GM12878 (cell line): ENCODE measurements around the gene CDYL. TPM values are rescaled to one million over a fixed set of nuclear protein-coding genes. Genes with fewer than 3 reads are reported as not detected.

ENCODE experiments used
- ATAC-seq: fragments of 200-7000 bp; cut with Tn5 transposase; 3 replicates; pipeline ENCODE4 v1.9.1; 2020; ENCODE audit warnings: mild to moderate bottlenecking, moderate library complexity
- BruUV-seq: library from RNA; stranded (reverse); fragments of 400-500 nt; replicated peaks from 2 replicates; lab custom pipeline; 2021; lab: Mats Ljungman, UMichigan
- CTCF ChIA-PET: fragments of 300-600 bp; sonication (Branson Sonifier 250); formaldehyde crosslinking; extraction: SDS; loops from one replicate; lab custom pipeline; 2021; ENCODE audit warnings: inconsistent platforms; lab: Yijun Ruan, JAX
- POLR2A ChIA-PET: fragments of 350-600 bp; formaldehyde crosslinking; extraction: SDS; loops from one replicate; lab custom pipeline; 2021; ENCODE audit warnings: inconsistent platforms; lab: Charles Lee
- RAD21 ChIA-PET: fragments of 300-600 bp; sonication (Branson Sonifier 250); formaldehyde crosslinking; loops from one replicate; lab custom pipeline; 2023; ENCODE audit warnings: antibody characterized with exemption; ENCODE audit not compliant: unreplicated experiment; lab: Charles Lee
- SMC1A ChIA-PET: fragments of 300-600 bp; sonication (Branson Sonifier 250); formaldehyde crosslinking; loops from one replicate; lab custom pipeline; 2023; ENCODE audit not compliant: unreplicated experiment, uncharacterized antibody; lab: Charles Lee
- DNase-seq: peaks from one replicate; pipeline ENCODE4 v3.0.0-alpha.2; 2011; ENCODE audit warnings: low read depth, low spot score
- FAIRE-seq: peaks from 3 replicates; lab custom pipeline; 2011; peaks lifted over from hg19 to GRCh38; lab: Jason Lieb, UNC
- H2AFZ ChIP-seq: 2 replicates; pipeline ENCODE4 v1.6.0; 2011; ENCODE audit warnings: low read depth, low read length, control low read depth; ENCODE audit not compliant: control insufficient read depth
- H3K27ac ChIP-seq: 2 replicates; pipeline ENCODE4 v1.5.1; 2011; ENCODE audit warnings: control low read depth; ENCODE audit not compliant: control insufficient read depth, insufficient read depth
- H3K27me3 ChIP-seq, 2 experiments: replicated peaks in 1 of 2; 2 replicates each; pipeline versions ENCODE4 v1.6.0 to v1.6.1; 2011; ENCODE audit warnings: low read length in 1 of 2; ENCODE audit not compliant: control insufficient read depth in 2 of 2, insufficient read depth in 2 of 2
- H3K36me3 ChIP-seq, 2 experiments: 2 replicates each; pipeline ENCODE4 v1.5.1; 2011; ENCODE audit warnings: low read length in 1 of 2; ENCODE audit not compliant: control insufficient read depth in 2 of 2, insufficient read depth in 2 of 2
- H3K4me1 ChIP-seq: 2 replicates; pipeline ENCODE4 v1.6.1; 2011; ENCODE audit warnings: mild to moderate bottlenecking, low read length, moderate library complexity, mixed read lengths; ENCODE audit not compliant: control insufficient read depth, insufficient read depth
- H3K4me2 ChIP-seq: 2 replicates; pipeline ENCODE4 v1.6.0; 2011; ENCODE audit warnings: control low read depth; ENCODE audit not compliant: control insufficient read depth, insufficient read depth
- H3K4me3 ChIP-seq: fragments of 200-600 bp; sonication (generic); 2 replicates; pipeline ENCODE4 v1.5.1; 2016
- H3K79me2 ChIP-seq: 2 replicates; pipeline ENCODE4 v1.6.0; 2011; ENCODE audit warnings: low read length; ENCODE audit not compliant: control insufficient read depth, insufficient read depth
- H3K9ac ChIP-seq: 2 replicates; pipeline ENCODE4 v1.8.0; 2011; ENCODE audit warnings: low read length, control low read depth, mixed read lengths; ENCODE audit not compliant: control insufficient read depth, insufficient read depth
- H3K9me3 ChIP-seq: replicated peaks from 3 replicates; pipeline ENCODE4 v1.5.1; 2011; ENCODE audit warnings: mild to moderate bottlenecking, low read length; ENCODE audit not compliant: control insufficient read depth, insufficient read depth
- H4K20me1 ChIP-seq: 2 replicates; pipeline ENCODE4 v1.6.0; 2011; ENCODE audit not compliant: control insufficient read depth, insufficient read depth
- BACH1 ChIP-seq: fragments of 450-650 bp; IDR thresholded peaks from 2 replicates; pipeline ENCODE4 v1.6.1; 2017; ENCODE audit warnings: mild to moderate bottlenecking, borderline replicate concordance
- BCL11A ChIP-seq: IDR thresholded peaks from 2 replicates; pipeline ENCODE4 v1.6.1; 2011; ENCODE audit warnings: low read depth, low read length
- BHLHE40 ChIP-seq, 2 experiments: fragments of 450-650 bp in 1 of 2; IDR thresholded peaks; 2 replicates each; pipeline ENCODE4 v1.6.1; 2011 to 2017; ENCODE audit warnings: low read depth in 2 of 2, borderline replicate concordance in 1 of 2, improper control_type of control experiment in 1 of 2, low read length in 1 of 2, mild to moderate bottlenecking in 1 of 2
- BMI1 ChIP-seq: fragments of 450-650 bp; IDR thresholded peaks from 2 replicates; pipeline ENCODE4 v1.6.1; 2016; ENCODE audit warnings: mild to moderate bottlenecking, moderate library complexity, borderline replicate concordance
- CHD4 ChIP-seq: fragments of 200-600 bp; sonication (generic); IDR thresholded peaks from 2 replicates; pipeline ENCODE4 v1.6.1; 2016; ENCODE audit warnings: mild to moderate bottlenecking
- ETV6 ChIP-seq, 2 experiments: fragments of 450-650 bp in 1 of 2; IDR thresholded peaks in 1 of 2; conservative IDR thresholded peaks in 1 of 2; 2 replicates each; pipeline ENCODE4 v1.6.1; 2014; ENCODE audit warnings: antibody characterized with exemption in 1 of 2, borderline replicate concordance in 1 of 2, low read depth in 1 of 2, mild to moderate bottlenecking in 1 of 2, moderate library complexity in 1 of 2
- FOXK2 ChIP-seq: fragments of 450-650 bp; IDR thresholded peaks from 2 replicates; pipeline ENCODE4 v1.6.1; 2017; ENCODE audit warnings: mild to moderate bottlenecking, moderate library complexity
- FOXM1 ChIP-seq: IDR thresholded peaks from 2 replicates; pipeline ENCODE4 v1.6.1; 2012; ENCODE audit warnings: low read depth, mild to moderate bottlenecking, inconsistent platforms, low read length, moderate library complexity
- IRF4 ChIP-seq: IDR thresholded peaks from 2 replicates; pipeline ENCODE4 v1.6.1; 2011; ENCODE audit warnings: low read depth, low read length
- MYC ChIP-seq: IDR thresholded peaks from 2 replicates; pipeline ENCODE4 v1.6.1; 2011; ENCODE audit warnings: mild to moderate bottlenecking, low read length, moderate library complexity, inconsistent platforms; ENCODE audit not compliant: insufficient read depth, insufficient replicate concordance, insufficient read length, severe bottlenecking
- NFIC ChIP-seq: IDR thresholded peaks from 2 replicates; pipeline ENCODE4 v1.6.1; 2012; ENCODE audit warnings: low read depth, mild to moderate bottlenecking, inconsistent platforms, low read length, moderate library complexity
- RCOR1 ChIP-seq: conservative IDR thresholded peaks from 2 replicates; pipeline ENCODE4 v1.6.1; 2012; ENCODE audit warnings: low read depth, low read length, improper control_type of control experiment
- TCF3 ChIP-seq: IDR thresholded peaks from 2 replicates; pipeline ENCODE4 v1.6.1; 2012; ENCODE audit warnings: low read depth, mild to moderate bottlenecking, low read length, borderline replicate concordance; ENCODE audit not compliant: insufficient read depth
- WRNIP1 ChIP-seq: IDR thresholded peaks from 2 replicates; pipeline ENCODE4 v1.6.1; 2011; ENCODE audit warnings: low read depth, low read length, improper control_type of control experiment, borderline replicate concordance
- ZNF217 ChIP-seq: fragments of 450-650 bp; IDR thresholded peaks from 2 replicates; pipeline ENCODE4 v1.6.1; 2017; ENCODE audit warnings: antibody characterized with exemption, mild to moderate bottlenecking
- ZNF622 ChIP-seq: fragments of 450-650 bp; IDR thresholded peaks from 2 replicates; pipeline ENCODE4 v1.6.1; 2017; ENCODE audit warnings: mild to moderate bottlenecking, inconsistent platforms
- ZZZ3 ChIP-seq: IDR thresholded peaks from 2 replicates; pipeline ENCODE4 v1.6.1; 2011; ENCODE audit warnings: low read depth; ENCODE audit not compliant: control insufficient read depth, insufficient read length
- WGBS: methylation state at CpG from one replicate; pipeline ENCODE4 v1.1.6; 2016; ENCODE audit warnings: low lambda C conversion rate; ENCODE audit not compliant: insufficient replicate concordance, insufficient coverage; ENCODE audit errors: missing lambda C conversion rate; 5-methylcytosine and 5-hydroxymethylcytosine counted together
- in situ Hi-C: fragments of 300-500 bp; cut with MboI; formaldehyde crosslinking; loops from 9 replicates; pipeline ENCODE4 v1.14.3; 2018; ENCODE audit warnings: mixed read lengths
- intact Hi-C: fragments of 100-400 bp; cut with micrococcal nuclease; formaldehyde crosslinking; loops from one replicate; pipeline ENCODE4 v1.14.2; 2022; ENCODE audit not compliant: unreplicated experiment
- polyA plus RNA-seq, 11 experiments: library from polyadenylated mRNA; depleted of rRNA in 4 of 11; unstranded in 6 of 11; stranded (reverse) in 5 of 11; fragments of >200 nt; fragmentation: Nextera tagmentation in 4 of 11; fragmentation: Illumina TruSeq in 1 of 11; extraction: Ambion mirVana in 4 of 11; extraction: Trizol in 1 of 11; gene quantifications; 1 replicate in 1 of 11; 2 replicates in 10 of 11; pipeline versions ENCODE4 v1.2.1 to v1.2.3, GENCODE V29; 2011 to 2016; ENCODE audit warnings: inconsistent platforms in 2 of 11, missing spikeins in 2 of 11, low read depth in 1 of 11
- total RNA-seq, 4 experiments: library from RNA; depleted of rRNA in 3 of 4; stranded (reverse); fragments of >200 nt in 3 of 4; fragmentation: Illumina TruSeq in 1 of 4; extraction: Trizol in 1 of 4; gene quantifications; 2 replicates each; pipeline versions ENCODE4 v1.2.1 to v1.2.3, GENCODE V29; 2013 to 2021
- TF ChIP-seq, protein P1 (sequence below): IDR thresholded peaks from 2 replicates; pipeline ENCODE4 v1.6.1; 2011; ENCODE audit warnings: borderline replicate concordance, low read depth, mild to moderate bottlenecking, moderate library complexity, low read length; ENCODE audit not compliant: insufficient read depth, poor library complexity, severe bottlenecking
- TF ChIP-seq, protein P2 (sequence below): fragments of 450-650 bp; IDR thresholded peaks from 2 replicates; pipeline ENCODE4 v1.6.1; 2014; ENCODE audit warnings: mild to moderate bottlenecking

The CDYL gene
- total and polyA plus RNA-seq, 10 of the 15 experiments (the other 5 are each of a cell fraction or from before 2014, with no cell fraction given): 9.3 to 61.2 (median 28.5) TPM

DNA sequence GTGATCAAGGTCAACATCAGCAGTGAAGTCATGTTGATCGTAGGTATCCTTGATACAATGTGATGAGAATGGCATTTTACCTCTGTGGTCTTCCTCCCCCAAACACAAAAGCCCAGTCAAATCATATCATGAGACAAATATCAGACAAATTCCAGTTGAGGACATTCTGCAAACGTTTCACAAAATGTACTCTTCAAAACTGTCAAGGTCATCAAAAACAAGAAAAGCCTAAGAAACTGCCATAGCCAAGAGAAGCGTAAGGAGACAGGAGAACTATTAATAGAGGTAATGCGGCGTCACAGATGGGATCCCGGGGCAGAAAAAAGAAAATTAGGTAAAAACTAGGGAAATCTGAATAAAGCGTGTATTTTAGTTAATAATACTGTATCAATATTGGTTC lies 7.4 kb upstream of the CDYL start:
- RAD21 ChIA-PET: no interaction called here
- BruUV-seq: no TSS peak
- Histone ChIP-seq H3K4me3 (no peak overlapping the region), H3K4me1 (no peaks in the 10 kb centered on the region), H2AFZ (no peak overlapping the region), H3K4me2 (no peak overlapping the region), H3K27ac (no peak overlapping the region), H3K9me3 (no peaks in the 10 kb centered on the region; the same call in 2 of the 3 replicates), H4K20me1 (no peaks in the 10 kb centered on the region), H3K36me3 (no peaks in the 10 kb centered on the region), H3K9ac (no peak overlapping the region), H3K27me3 (peaks cover 0 to 1% of the 10 kb centered on the region in 2 experiments; a peak in 1 of 4 replicates), H3K79me2 (no peaks in the 10 kb centered on the region)
- POLR2A ChIA-PET: no interaction called here
- CTCF ChIA-PET: no interaction called here
- intact Hi-C loops (no loop called here), in situ Hi-C loops (no loop called here)
- DNase-seq (no peak), FAIRE-seq (no peak), ATAC-seq (no peak)
- SMC1A ChIA-PET: no interaction called here
- WGBS: 61% methylated on average over 7 of the region's 7 CpGs
- TF ChIP-seq BHLHE40 (IDR thresholded peaks at IDR 0.05; ENCODE audit: borderline replicate concordance in 1 of 2, low read depth in 2 of 2, low read length in 1 of 2) (no peak), ETV6 (conservative IDR thresholded peaks at IDR 0.05 in 1 of 2, IDR thresholded peaks at IDR 0.05 in 1 of 2; ENCODE audit: borderline replicate concordance in 1 of 2, low read depth in 1 of 2) (no peak), BACH1 (no peak), ZZZ3 (no peak), FOXM1 (no peak), IRF4 (no peak), BCL11A (no peak), ZNF217 (no peak), NFIC (no peak), RCOR1 (no peak), MYC (no peak), TCF3 (no peak), ZNF622 (no peak), BMI1 (no peak), WRNIP1 (no peak), CHD4 (no peak), FOXK2 (no peak)
- TF ChIP-seq, protein P1, sequence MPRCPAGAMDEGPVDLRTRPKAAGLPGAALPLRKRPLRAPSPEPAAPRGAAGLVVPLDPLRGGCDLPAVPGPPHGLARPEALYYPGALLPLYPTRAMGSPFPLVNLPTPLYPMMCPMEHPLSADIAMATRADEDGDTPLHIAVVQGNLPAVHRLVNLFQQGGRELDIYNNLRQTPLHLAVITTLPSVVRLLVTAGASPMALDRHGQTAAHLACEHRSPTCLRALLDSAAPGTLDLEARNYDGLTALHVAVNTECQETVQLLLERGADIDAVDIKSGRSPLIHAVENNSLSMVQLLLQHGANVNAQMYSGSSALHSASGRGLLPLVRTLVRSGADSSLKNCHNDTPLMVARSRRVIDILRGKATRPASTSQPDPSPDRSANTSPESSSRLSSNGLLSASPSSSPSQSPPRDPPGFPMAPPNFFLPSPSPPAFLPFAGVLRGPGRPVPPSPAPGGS: no peak
- TF ChIP-seq, protein P2, sequence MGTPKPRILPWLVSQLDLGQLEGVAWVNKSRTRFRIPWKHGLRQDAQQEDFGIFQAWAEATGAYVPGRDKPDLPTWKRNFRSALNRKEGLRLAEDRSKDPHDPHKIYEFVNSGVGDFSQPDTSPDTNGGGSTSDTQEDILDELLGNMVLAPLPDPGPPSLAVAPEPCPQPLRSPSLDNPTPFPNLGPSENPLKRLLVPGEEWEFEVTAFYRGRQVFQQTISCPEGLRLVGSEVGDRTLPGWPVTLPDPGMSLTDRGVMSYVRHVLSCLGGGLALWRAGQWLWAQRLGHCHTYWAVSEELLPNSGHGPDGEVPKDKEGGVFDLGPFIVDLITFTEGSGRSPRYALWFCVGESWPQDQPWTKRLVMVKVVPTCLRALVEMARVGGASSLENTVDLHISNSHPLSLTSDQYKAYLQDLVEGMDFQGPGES: no peak
